HUES6 (cell line): ENCODE data around the gene FBXW9.

Source experiments
- H3K27ac ChIP-seq: 2 replicates; pipeline ENCODE4 v1.7.0; 2013; ENCODE audit warnings: low read depth, mild to moderate bottlenecking, low read length, inconsistent platforms
- H3K27me3 ChIP-seq: 2 replicates; pipeline ENCODE4 v1.6.1; 2013; ENCODE audit warnings: low read length; ENCODE audit not compliant: control insufficient read depth, insufficient read depth
- H3K36me3 ChIP-seq: 2 replicates; pipeline ENCODE4 v1.6.1; 2013; ENCODE audit warnings: low read length; ENCODE audit not compliant: control insufficient read depth, insufficient read depth
- H3K4me1 ChIP-seq: 2 replicates; pipeline ENCODE4 v1.6.1; 2013; ENCODE audit warnings: low read length; ENCODE audit not compliant: control insufficient read depth, insufficient read depth
- H3K4me3 ChIP-seq: 2 replicates; pipeline ENCODE4 v1.5.1; 2013; ENCODE audit warnings: low read depth, low read length
- H3K9ac ChIP-seq: one replicate; pipeline ENCODE4 v1.6.1; 2013; ENCODE audit warnings: mild to moderate bottlenecking, low read length
- H3K9me3 ChIP-seq: 2 replicates; pipeline ENCODE4 v1.6.1; 2013; ENCODE audit warnings: low read depth, low read length; ENCODE audit not compliant: control insufficient read depth, insufficient read depth

Gene FBXW9

GRCh38 chr19:12695514-12695913, 917 bp downstream of the FBXW9 start:
- Histone ChIP-seq H3K4me1 (peaks cover 4% of the 10 kb centered on the region; the same call in 1 of the 2 replicates), H3K27me3 (no peaks in the 10 kb centered on the region), H3K27ac (no peak overlapping the region), H3K36me3 (peaks cover 22% of the 10 kb centered on the region), H3K9ac (peak overlapping the region; percentile 49), H3K9me3 (no peaks in the 10 kb centered on the region), H3K4me3 (peak overlapping the region; percentile 84)

- Histone ChIP-seq H3K4me1 (peaks cover 4% of the 10 kb centered on the region; the same call in 1 of the 2 replicates), H3K9ac (no peak overlapping the region), H3K9me3 (no peaks in the 10 kb centered on the region), H3K4me3 (no peak overlapping the region), H3K36me3 (peaks cover 19% of the 10 kb centered on the region), H3K27me3 (no peaks in the 10 kb centered on the region), H3K27ac (no peak overlapping the region)
Observed at GRCh38 chr19:12695096-12695495, 1.3 kb downstream of the FBXW9 start.

- Histone ChIP-seq H3K9me3 (no peaks in the 10 kb centered on the region), H3K9ac (no peak overlapping the region), H3K27me3 (no peaks in the 10 kb centered on the region), H3K27ac (no peak overlapping the region), H3K4me3 (no peak overlapping the region), H3K4me1 (peaks cover 4% of the 10 kb centered on the region; the same call in 1 of the 2 replicates), H3K36me3 (peaks cover 14% of the 10 kb centered on the region)
Observed at GRCh38 chr19:12694641-12695040, 1.8 kb downstream of the FBXW9 start.

DNA sequence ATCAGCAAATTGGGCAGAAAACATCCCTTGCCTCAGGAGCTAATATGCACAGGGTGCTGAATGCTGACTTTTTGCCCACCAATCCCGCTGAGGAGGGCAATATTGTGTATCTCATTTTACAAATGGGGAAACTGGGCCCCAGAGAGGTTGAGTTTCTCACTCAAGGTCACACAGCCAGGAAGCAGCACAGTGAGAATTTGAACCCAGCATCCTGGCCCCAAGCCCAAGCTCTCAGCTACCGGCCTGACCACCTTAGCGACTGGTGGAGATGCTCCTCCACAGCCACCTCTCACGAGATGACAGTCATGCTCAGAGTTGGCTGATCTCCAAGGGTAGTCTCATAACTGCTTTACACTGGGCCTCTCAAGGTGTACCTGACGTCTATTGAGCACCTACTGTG, 3.5 kb downstream of the FBXW9 start:
- no peak overlapping the region for H3K4me3 ChIP-seq
- H3K27ac ChIP-seq, result no peak overlapping the region
- H3K4me1 ChIP-seq, result peaks cover 4% of the 10 kb centered on the region; the same call in 1 of the 2 replicates
- H3K9ac ChIP-seq, result no peak overlapping the region
- H3K27me3 ChIP-seq, result no peaks in the 10 kb centered on the region
- 0 out of 2 replicates have a peak, but pooled peaks cover under 1% of the 10 kb centered on the region for H3K36me3 ChIP-seq
- no peaks in the 10 kb centered on the region for H3K9me3 ChIP-seq

DNA sequence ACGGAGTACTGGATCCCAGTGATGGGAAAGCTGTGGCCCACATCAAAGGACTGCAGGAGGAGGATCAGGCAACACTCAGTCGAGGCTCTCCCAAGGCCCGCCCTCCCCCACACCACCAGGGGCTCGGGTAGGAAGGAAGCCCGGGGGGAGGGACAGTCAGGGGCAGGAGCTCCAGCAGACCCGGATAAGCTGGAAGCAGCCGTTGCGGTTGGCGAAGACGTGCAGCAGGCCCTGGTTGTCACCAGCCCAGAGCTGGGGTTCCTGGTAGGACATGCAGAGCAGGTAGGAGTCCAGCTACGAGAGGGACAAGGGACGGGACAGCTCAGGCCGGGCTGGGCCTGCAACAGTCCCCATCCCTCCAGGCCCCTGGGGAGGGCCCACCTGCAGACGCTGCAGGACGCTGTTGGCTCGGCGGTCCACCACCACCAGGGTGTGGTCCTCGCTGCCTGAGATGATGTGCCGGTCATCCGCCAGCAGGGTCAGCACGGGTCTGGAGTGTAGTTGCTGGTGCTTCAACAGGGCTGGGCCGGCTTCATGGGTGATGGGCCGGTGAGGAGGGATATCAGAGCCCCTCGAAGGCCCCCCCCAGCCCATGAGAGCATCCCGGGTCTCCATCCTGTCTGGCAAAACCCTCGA, 6.7 kb downstream of the FBXW9 start:
- no peak overlapping the region for H3K4me3 ChIP-seq
- H3K27ac ChIP-seq, result no peak overlapping the region
- no peaks in the 10 kb centered on the region for H3K36me3 ChIP-seq
- no peak overlapping the region for H3K9ac ChIP-seq
- H3K9me3 ChIP-seq, result no peaks in the 10 kb centered on the region
- H3K4me1 ChIP-seq, result no peaks in the 10 kb centered on the region
- no peaks in the 10 kb centered on the region for H3K27me3 ChIP-seq

GRCh38 chr19:12689012-12689411, 7.4 kb downstream of the FBXW9 start:
- no peaks in the 10 kb centered on the region for H3K36me3 ChIP-seq
- H3K27ac ChIP-seq, result no peak overlapping the region
- H3K4me3 ChIP-seq, result no peak overlapping the region
- H3K9ac ChIP-seq, result no peak overlapping the region
- no peaks in the 10 kb centered on the region for H3K27me3 ChIP-seq
- no peaks in the 10 kb centered on the region for H3K4me1 ChIP-seq
- H3K9me3 ChIP-seq, result no peaks in the 10 kb centered on the region

DNA sequence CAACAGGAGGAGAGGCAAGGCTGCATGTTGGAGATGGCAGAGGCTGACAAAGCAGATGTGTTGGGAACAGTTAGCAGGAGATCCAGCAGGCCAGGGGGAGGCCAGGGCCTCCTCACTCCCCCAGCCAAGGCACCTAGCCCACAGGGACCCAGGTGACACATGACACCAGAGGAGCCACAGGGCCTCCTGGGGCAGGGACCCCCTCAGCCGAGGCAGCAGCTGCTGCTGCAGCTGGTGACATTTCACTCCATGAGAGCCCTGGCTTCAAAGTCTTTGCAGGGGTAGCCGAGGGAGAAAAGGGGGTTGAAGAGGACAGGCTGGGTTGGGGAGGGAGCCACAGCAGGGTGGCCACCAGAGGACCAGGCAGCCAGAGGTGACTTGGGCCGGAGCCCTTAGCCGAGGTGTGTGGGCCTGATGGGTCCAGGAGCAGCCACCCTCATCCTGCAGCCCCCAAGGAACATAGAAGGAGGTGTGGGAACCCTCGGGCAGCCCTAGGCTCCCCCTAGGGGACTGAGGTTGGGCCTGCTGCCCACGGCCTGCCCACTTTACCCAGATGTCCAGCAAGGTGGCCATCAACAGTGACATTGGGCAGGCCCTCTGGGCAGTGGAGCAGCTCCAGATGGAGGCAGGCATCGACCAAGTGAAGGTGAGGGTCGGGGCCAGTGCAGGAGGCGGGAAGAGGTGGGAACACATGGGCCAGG, 8.8 kb downstream of the FBXW9 start, which contains the start of gene GNG14:
TSS of gene GNG14 (plus strand) at position 503 of the 701 bp plus-strand sequence. CDS start at position 554, 51 bp downstream.
- no peak within 1 kb of the TSS for H3K27ac ChIP-seq
- H3K9me3 ChIP-seq, result no peaks in the 10 kb centered on the region
- no peaks in the 10 kb centered on the region for H3K4me1 ChIP-seq
- H3K9ac ChIP-seq, result no peak within 1 kb of the TSS
- no peaks in the 10 kb centered on the region for H3K36me3 ChIP-seq
- no peak within 1 kb of the TSS for H3K4me3 ChIP-seq
- no peaks in the 10 kb centered on the region for H3K27me3 ChIP-seq

GRCh38 chr19:12685831-12686230, 10.6 kb downstream of the FBXW9 start:
- no peaks in the 10 kb centered on the region for H3K36me3 ChIP-seq
- H3K27me3 ChIP-seq, result no peaks in the 10 kb centered on the region
- no peaks in the 10 kb centered on the region for H3K4me1 ChIP-seq
- H3K27ac ChIP-seq, result no peak overlapping the region
- H3K9me3 ChIP-seq, result no peaks in the 10 kb centered on the region
- no peak overlapping the region for H3K4me3 ChIP-seq
- no peak overlapping the region for H3K9ac ChIP-seq

DNA sequence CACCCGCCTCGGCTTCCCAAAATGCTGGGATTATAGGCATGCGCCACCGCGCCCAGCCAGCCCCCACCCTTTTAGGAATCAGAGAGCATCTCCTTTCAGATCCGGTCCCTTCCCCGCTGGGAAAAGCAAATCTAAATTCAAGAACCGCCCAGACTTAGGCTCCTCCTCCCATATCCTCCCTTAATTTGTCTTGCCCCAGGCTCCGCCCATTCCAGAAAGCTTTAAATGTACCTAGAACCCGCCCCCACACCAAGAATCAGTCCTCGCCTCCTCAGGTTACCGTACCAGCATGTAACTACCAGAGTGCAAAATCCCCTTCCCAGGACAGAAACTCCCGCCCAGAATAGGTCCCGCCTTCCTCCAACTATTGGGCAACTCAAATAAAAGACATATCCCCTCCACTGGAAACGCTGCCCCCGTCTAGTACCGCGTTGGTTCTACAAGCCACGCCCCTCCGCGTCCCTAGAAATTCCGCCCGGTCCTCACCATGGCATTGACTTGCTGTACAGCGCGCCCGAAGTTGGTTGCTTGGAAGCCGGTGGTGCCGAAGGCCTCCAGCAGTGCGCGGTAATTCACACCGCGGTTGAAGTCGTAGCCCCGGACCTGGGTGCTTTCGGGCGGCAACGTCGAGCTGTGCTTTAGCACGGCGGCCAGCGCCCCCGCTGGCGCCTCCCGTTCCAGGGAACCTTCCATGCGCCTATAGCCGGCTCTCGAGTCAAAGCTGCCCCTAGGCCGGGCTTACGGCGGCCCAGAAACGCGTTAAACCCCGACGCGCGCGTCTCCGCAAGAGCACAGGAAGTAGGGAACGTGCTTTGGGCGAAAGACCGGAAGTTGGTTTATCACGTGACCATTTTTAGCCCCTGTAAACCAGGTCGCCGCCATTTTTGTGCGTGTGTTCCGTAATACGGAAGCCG, 15.1 kb downstream of the FBXW9 start, which contains the start of gene DHPS:
TSS of gene DHPS (minus strand) at position 807 of the 914 bp plus-strand sequence. CDS start at position 693, 114 bp downstream.
- Histone ChIP-seq H3K9me3 (no peaks in the 10 kb centered on the region), H3K4me1 (no peaks in the 10 kb centered on the region), H3K27me3 (no peaks in the 10 kb centered on the region), H3K36me3 (peaks cover 36% of the 10 kb centered on the region), H3K4me3 (peak within 1 kb of the TSS; percentile 87), H3K9ac (peak within 1 kb of the TSS; percentile 98), H3K27ac (peak within 1 kb of the TSS; percentile 94)

GRCh38 chr19:12680034-12680433, 16.4 kb downstream of the FBXW9 start:
- peaks cover 49% of the 10 kb centered on the region for H3K36me3 ChIP-seq
- H3K27ac ChIP-seq, result no peak overlapping the region
- H3K9me3 ChIP-seq, result no peaks in the 10 kb centered on the region
- H3K9ac ChIP-seq, result no peak overlapping the region
- no peaks in the 10 kb centered on the region for H3K27me3 ChIP-seq
- no peak overlapping the region for H3K4me3 ChIP-seq
- H3K4me1 ChIP-seq, result no peaks in the 10 kb centered on the region
